Non-pigmented ciliary epithelial cell (primary cell): Measurements from ENCODE around the gene SLC49A3.
A peak's percentile ranks its signal among the peaks of the same experiment; 100 is the strongest.
"Not testable (repeated sequence)": the region's sequence is repeated elsewhere in the genome, so short reads cannot be mapped to it uniquely, and the experiment has no call there.

Experiments used
- DNase-seq: peaks from one replicate; pipeline ENCODE4 v3.0.0-alpha.2; 2010; ENCODE audit warnings: low read depth

Gene SLC49A3

GRCh38 chr4:680928-681645 is 7.9 kb downstream of the SLC49A3 start:
- DNase-seq, result no peak

GRCh38 chr4:680551-680927 is 8.4 kb downstream of the SLC49A3 start:
- DNase-seq, result no peak

GRCh38 chr4:680091-680490 is 8.9 kb downstream of the SLC49A3 start:
- DNase-seq, result no peak

- no peak for DNase-seq
These were observed 9.3 kb downstream of the SLC49A3 start for GRCh38 chr4:679629-680028.

GRCh38 chr4:679104-679481 is 9.9 kb downstream of the SLC49A3 start:
- no peak for DNase-seq

- no peak for DNase-seq
These were observed 10.4 kb downstream of the SLC49A3 start for GRCh38 chr4:678331-679103.

GRCh38 chr4:677431-678293 is 11.3 kb downstream of the SLC49A3 start:
- DNase-seq, result no peak

- DNase-seq, result no peak
These were observed 12.1 kb downstream of the SLC49A3 start for GRCh38 chr4:676871-677235.

- no peak for DNase-seq
These were observed 12.7 kb downstream of the SLC49A3 start for GRCh38 chr4:675980-676870.

- DNase-seq, result no peak
These were observed 13.7 kb downstream of the SLC49A3 start for GRCh38 chr4:675036-675882.

GRCh38 chr4:674172-675035 is 14.5 kb downstream of the SLC49A3 start, which contains the start of the genes ATP5ME and MYL5:
TSS of gene ATP5ME (minus strand) at chr4:674276. CDS start at chr4:674247, 29 bp downstream.
TSS of gene MYL5 (plus strand) at chr4:674542. CDS start at chr4:678027, 3,485 bp downstream.
- DNase-seq, result peak; percentile 71

GRCh38 chr4:673349-674091 is 15.4 kb downstream of the SLC49A3 start:
- DNase-seq, result no peak

- DNase-seq, result no peak
These were observed 17.2 kb downstream of the SLC49A3 start for GRCh38 chr4:671769-672168.

- DNase-seq, result not testable (repeated sequence)
These were observed 19.0 kb downstream of the SLC49A3 start for GRCh38 chr4:669806-670559.

- not testable (repeated sequence) for DNase-seq
These were observed 20.7 kb downstream of the SLC49A3 start for GRCh38 chr4:668219-668618.

GRCh38 chr4:667545-667925 is 21.4 kb downstream of the SLC49A3 start:
- DNase-seq, result no peak

GRCh38 chr4:666822-667544 is 22.0 kb downstream of the SLC49A3 start:
- no peak for DNase-seq
